ENCODE data around the gene GLIPR1L1. TPM values are rescaled to one million over a fixed set of nuclear protein-coding genes. Genes with fewer than 3 reads are reported as not detected.
"Not testable (repeated sequence)": the region's sequence is repeated elsewhere in the genome, so short reads cannot be mapped to it uniquely, and the experiment has no call there.

The GLIPR1L1 gene
- total RNA-seq, 2 experiments from 2014 or later: not detected

DNA sequence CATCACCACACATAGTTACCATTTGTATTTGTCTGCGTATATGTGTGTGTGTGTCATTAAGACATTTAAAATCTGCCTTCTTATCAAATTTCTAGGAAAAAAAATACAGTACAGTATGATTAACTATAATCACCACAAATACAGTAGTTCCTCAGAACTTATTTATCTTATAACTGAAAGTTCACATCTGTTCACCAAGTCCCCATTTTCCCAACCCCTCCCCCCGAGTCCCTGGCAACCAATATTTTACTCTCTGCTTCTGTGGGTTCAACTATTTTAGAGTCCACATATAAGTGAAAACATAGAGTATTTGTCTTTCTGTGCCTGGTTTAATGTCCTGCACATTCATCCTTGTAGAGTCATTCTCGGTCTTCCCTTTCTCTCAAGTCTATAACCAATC lies 16.7 kb upstream of the GLIPR1L1 start:
- intact Hi-C loops (cut with micrococcal nuclease): no loop called here
- H3K9me3 Mint-ChIP-seq: no peaks in the 10 kb centered on the region
- H3K27me3 Mint-ChIP-seq (ENCODE audit: low read depth): peaks cover 2% of the 10 kb centered on the region
- CTCF ChIA-PET: no interaction called here
- H3K4me1 Mint-ChIP-seq (ENCODE audit: low read depth): no peaks in the 10 kb centered on the region
- no peak overlapping the region for H3K27ac Mint-ChIP-seq
- no peaks in the 10 kb centered on the region for H3K36me3 Mint-ChIP-seq (ENCODE audit: low read depth)
- no peak for DNase-seq
- H3K4me3 Mint-ChIP-seq: no peak overlapping the region

DNA sequence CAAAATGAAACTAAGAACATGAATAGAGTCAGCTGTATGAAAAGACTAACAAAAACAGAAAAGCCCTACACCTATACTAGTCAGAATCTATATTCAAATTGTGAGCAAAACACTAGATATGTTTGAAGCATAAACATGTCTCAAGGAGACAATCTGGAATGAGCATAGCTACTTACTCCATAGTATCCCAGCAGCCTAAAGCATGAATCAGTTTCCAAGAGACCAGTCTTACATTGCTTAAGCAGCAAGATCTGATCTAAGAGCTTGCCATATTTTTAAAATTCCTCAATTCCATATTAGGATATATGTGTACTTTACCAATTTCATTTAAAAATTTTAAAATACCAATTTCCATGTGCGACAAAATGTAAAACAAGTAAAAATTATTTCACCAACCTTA lies 12.0 kb upstream of the GLIPR1L1 start:
- Mint-ChIP-seq H3K27me3 (ENCODE audit: low read depth) (peaks cover 7% of the 10 kb centered on the region), H3K4me1 (ENCODE audit: low read depth) (no peaks in the 10 kb centered on the region), H3K27ac (no peak overlapping the region), H3K4me3 (no peak overlapping the region), H3K9me3 (no peaks in the 10 kb centered on the region), H3K36me3 (ENCODE audit: low read depth) (no peaks in the 10 kb centered on the region)
- CTCF ChIA-PET: interaction anchor here (0.6 kb wide), 1 partner anchor 173 kb away, joined by 3 read pairs; no protein-coding TSS in a partner anchor
- no peak for DNase-seq
- intact Hi-C loops (cut with micrococcal nuclease): no loop called here

DNA sequence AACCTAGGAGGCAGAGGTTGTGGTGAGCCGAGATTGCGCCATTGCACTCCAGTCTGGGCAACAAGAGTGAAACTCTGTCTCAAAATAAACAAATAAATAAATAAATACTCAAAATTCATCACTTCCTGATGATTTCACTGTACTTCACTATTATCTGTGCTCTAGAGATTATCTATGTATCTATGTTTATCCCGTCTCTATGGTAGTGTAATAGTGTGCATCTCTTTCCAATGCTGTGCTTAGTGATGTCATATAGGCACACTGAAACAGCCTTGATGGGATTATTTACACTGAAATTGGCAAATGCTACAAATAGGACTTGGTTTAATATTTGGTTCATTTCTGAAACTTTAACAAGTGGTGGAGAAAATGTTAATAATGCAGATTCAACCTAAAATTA lies 10.8 kb upstream of the GLIPR1L1 start:
- CTCF ChIA-PET: no interaction called here
- no peak overlapping the region for H3K27ac Mint-ChIP-seq
- no peak overlapping the region for H3K4me3 Mint-ChIP-seq
- intact Hi-C loops (cut with micrococcal nuclease): no loop called here
- H3K4me1 Mint-ChIP-seq (ENCODE audit: low read depth): no peaks in the 10 kb centered on the region
- H3K27me3 Mint-ChIP-seq (ENCODE audit: low read depth): peaks cover 12% of the 10 kb centered on the region
- H3K9me3 Mint-ChIP-seq: no peaks in the 10 kb centered on the region
- no peak for DNase-seq
- H3K36me3 Mint-ChIP-seq (ENCODE audit: low read depth): no peaks in the 10 kb centered on the region

DNA sequence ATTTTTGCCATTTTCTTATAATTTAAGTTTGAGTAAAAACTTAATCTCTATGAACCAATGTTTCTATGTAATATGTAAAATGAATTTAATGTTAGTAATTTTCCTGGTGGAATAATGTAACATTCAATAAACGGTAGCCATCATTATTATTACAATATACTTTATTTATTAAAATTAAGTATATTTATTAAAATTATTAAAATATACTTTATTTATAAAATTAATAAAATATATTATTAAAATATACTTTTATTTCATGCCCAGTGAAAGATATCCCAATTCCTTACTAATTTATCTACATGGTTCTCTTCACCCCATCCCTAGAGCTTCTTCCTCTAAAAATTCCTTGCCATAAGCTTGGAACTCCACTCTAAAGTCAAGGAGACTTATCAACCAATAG lies 6.8 kb upstream of the GLIPR1L1 start:
- peaks cover 9% of the 10 kb centered on the region for H3K4me1 Mint-ChIP-seq (ENCODE audit: low read depth)
- DNase-seq: no peak
- no peak overlapping the region for H3K4me3 Mint-ChIP-seq
- H3K27ac Mint-ChIP-seq: no peak overlapping the region
- H3K36me3 Mint-ChIP-seq (ENCODE audit: low read depth): no peaks in the 10 kb centered on the region
- H3K27me3 Mint-ChIP-seq (ENCODE audit: low read depth): peaks cover 26% of the 10 kb centered on the region
- intact Hi-C loops (cut with micrococcal nuclease): no loop called here
- no peaks in the 10 kb centered on the region for H3K9me3 Mint-ChIP-seq
- CTCF ChIA-PET: no interaction called here

DNA sequence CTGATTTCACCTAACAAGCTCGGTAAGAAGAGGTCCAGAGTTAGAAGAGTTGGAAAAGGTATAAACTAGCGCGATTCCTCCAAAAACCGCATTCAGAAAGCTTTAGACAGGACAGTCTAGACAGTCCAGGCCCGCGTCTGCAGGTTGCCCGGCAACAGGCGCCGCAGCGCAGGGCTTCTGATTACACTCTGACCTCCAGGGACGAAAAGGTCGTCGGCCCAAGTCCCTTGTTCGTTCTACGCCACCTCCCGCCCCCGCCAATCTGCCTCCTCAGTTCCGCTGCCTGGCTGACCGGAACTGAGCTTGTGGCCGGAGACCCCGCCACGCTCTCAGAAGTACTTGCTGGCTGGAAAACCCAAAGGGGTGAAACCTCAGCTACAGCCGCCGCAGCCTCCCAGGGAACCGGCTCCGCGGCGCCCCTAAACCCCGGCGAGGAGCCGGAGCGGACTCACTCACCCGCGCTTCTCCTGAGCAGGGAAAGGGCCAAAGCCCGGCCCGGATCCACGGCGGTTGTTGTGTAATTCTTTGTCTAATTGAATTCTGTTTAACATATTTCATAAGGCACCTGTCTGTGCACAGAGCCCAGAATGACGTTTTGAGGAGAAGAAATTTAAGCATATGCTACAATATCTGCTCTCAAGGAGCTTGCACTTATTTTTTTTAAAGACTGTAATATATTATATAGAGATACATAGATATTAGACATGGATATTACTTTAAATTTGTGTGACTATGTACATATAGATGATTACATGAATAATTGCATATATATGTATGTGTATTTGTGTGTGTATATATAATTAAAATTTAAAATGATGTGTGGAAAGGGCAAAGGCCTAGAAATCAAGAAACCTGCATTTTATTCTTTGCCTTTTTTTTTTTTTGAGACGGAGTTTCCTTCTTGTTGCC lies 4.3 kb upstream of the GLIPR1L1 start, which contains the start of gene CAPS2:
Gene CAPS2 (minus strand): TSS at position 407 of the 909 bp plus-strand sequence. CDS start 3,826 bp downstream, outside the sequence.
- CTCF ChIA-PET: interaction anchor here (0.8 to 1.2 kb wide), 2 partner anchors 156 to 873 kb away, joined by 3 to 6 read pairs; no protein-coding TSS in a partner anchor
- peak; percentile 72 for DNase-seq
- Mint-ChIP-seq H3K9me3 (no peaks in the 10 kb centered on the region), H3K36me3 (ENCODE audit: low read depth) (no peaks in the 10 kb centered on the region), H3K27me3 (ENCODE audit: low read depth) (peaks cover 37% of the 10 kb centered on the region), H3K27ac (no peak within 1 kb of the TSS), H3K4me1 (ENCODE audit: low read depth) (peaks cover 18% of the 10 kb centered on the region), H3K4me3 (peak within 1 kb of the TSS; percentile 74)
- intact Hi-C loops (cut with micrococcal nuclease): loop anchor here (5.0 to 10.0 kb wide), 3 partner anchors 1017 to 1225 kb away; partner anchors contain the start of genes BBS10 and OSBPL8

DNA sequence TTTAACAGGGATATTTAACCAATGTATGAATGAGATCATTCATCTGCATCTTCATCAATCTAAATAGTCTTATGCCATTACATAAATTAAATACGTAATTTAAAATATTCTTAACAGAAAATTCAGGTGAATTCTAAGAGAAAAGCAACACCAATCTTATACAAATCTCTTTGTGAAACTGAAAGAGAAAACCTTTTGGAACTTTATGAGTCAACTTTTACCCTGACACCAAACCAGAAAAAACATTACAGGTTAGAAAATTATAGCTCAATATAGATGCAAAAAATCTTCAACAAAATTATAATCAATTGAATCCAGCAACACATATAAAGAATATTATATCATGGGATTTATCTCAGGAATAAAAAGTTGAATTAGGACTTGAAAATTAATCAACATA lies 3.4 kb downstream of the GLIPR1L1 start:
- DNase-seq: no peak
- Mint-ChIP-seq H3K27ac (no peak overlapping the region), H3K36me3 (ENCODE audit: low read depth) (no peaks in the 10 kb centered on the region), H3K27me3 (ENCODE audit: low read depth) (peaks cover 30% of the 10 kb centered on the region), H3K4me1 (ENCODE audit: low read depth) (peaks cover 11% of the 10 kb centered on the region), H3K9me3 (no peaks in the 10 kb centered on the region), H3K4me3 (no peak overlapping the region)
- CTCF ChIA-PET: interaction anchor here (1.0 kb wide), 1 partner anchor 147 kb away, joined by 3 read pairs; no protein-coding TSS in a partner anchor
- intact Hi-C loops (cut with micrococcal nuclease): loop anchor here (10.0 kb wide), 1 partner anchor 1217 kb away; the partner anchor contains the start of gene OSBPL8

DNA sequence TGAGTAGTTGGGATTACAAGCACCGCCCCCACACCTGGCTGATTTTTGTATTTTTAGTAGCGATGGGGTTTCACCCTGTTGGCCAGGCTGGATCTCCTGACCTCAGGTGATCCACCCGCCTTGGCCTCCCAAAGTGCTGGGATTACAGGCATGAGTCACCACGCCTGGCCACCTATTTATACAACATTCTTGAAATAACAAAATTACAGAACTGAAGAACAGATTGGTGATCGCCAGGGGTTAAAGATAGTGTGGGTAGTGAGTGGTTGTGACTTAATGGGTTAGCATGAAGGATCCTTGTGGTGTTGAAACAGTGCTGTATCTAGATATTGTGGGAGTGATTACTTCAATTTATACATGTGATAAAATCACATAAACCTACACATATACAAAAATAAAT lies 7.4 kb downstream of the GLIPR1L1 start:
- Mint-ChIP-seq H3K9me3 (no peaks in the 10 kb centered on the region), H3K4me3 (no peak overlapping the region), H3K4me1 (ENCODE audit: low read depth) (peaks cover 10% of the 10 kb centered on the region), H3K36me3 (ENCODE audit: low read depth) (no peaks in the 10 kb centered on the region), H3K27me3 (ENCODE audit: low read depth) (peaks cover 14% of the 10 kb centered on the region), H3K27ac (no peak overlapping the region)
- CTCF ChIA-PET: no interaction called here
- no peak for DNase-seq
- intact Hi-C loops (cut with micrococcal nuclease): no loop called here

DNA sequence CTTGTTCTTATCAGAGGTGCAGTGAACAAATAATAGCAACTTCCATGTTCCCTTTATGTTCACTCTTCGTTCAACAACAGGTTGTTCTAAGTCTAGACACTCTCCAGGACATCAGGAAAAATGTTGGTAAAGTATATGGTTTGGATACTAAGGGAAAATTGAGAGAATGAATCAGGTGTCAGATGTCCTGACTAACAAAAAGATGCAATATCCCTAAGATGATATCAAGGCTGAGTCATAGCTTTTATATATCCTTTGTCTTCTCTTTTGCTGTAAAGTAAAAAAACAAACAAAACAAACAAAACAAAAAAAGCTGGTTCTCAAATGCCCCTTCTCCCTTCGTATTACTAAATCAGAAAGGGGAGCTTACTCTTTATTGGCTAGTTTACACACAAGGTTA lies 11.1 kb downstream of the GLIPR1L1 start:
- Mint-ChIP-seq H3K4me3 (no peak overlapping the region), H3K9me3 (no peaks in the 10 kb centered on the region), H3K4me1 (ENCODE audit: low read depth) (peaks cover 8% of the 10 kb centered on the region), H3K27ac (no peak overlapping the region), H3K27me3 (ENCODE audit: low read depth) (peaks cover 5% of the 10 kb centered on the region), H3K36me3 (ENCODE audit: low read depth) (no peaks in the 10 kb centered on the region)
- DNase-seq: no peak
- CTCF ChIA-PET: interaction anchor here (1.0 kb wide), 1 partner anchor 13 kb away, joined by 3 read pairs; no protein-coding TSS in a partner anchor
- intact Hi-C loops (cut with micrococcal nuclease): no loop called here

DNA sequence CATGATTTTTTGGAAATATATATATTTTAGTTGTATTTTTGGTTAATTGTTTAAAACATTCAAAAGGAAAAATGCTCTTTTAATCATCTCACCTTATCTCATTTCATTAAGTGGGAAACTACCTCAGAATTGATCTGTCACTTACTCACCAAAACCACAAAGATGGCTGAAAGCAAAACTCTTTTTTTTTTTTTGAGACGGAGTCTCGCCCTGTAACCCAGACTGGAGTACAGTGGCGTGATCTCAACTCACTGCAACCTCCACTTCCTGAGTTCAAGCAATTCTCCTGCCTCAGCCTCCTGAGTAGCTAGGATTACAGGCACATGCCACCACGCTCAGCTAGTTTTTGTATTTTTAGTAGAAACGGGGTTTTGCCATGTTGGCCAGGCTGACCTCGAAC lies 11.7 kb downstream of the GLIPR1L1 start:
- H3K27me3 Mint-ChIP-seq (ENCODE audit: low read depth); H3K36me3 Mint-ChIP-seq (ENCODE audit: low read depth); H3K4me3 Mint-ChIP-seq; H3K27ac Mint-ChIP-seq; CTCF ChIA-PET; H3K4me1 Mint-ChIP-seq (ENCODE audit: low read depth); H3K9me3 Mint-ChIP-seq: not testable (repeated sequence)
- intact Hi-C loops (cut with micrococcal nuclease): loop anchor here (1.0 kb wide), 2 partner anchors 45 to 132 kb away; partner anchors contain the start of gene GLIPR1L2
- DNase-seq: peak; percentile 40

DNA sequence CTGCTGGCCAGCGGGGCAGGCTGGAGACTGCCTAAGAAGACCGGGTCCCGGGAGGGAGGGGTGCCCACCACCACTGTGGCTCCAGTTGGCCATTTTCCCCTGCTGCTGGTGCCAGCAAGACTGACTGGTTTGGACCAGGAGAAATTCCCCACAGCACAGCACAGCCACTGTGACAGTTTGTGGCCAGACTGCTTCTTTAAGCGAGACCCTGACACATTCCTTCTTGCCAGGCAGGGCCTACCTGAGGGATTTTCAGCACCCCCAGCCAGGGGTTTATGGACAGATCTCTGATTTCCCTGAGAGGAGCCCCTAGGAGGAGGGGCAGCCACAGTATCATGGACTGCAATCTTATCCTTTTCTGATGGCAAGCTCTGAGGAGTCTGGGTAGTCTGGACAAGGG lies 15.5 kb downstream of the GLIPR1L1 start:
- H3K4me3 Mint-ChIP-seq: no peak overlapping the region
- DNase-seq: no peak
- no peak overlapping the region for H3K27ac Mint-ChIP-seq
- intact Hi-C loops (cut with micrococcal nuclease): no loop called here
- H3K36me3 Mint-ChIP-seq (ENCODE audit: low read depth): peaks cover 7% of the 10 kb centered on the region
- peaks cover 10% of the 10 kb centered on the region for H3K9me3 Mint-ChIP-seq
- CTCF ChIA-PET: no interaction called here
- peaks cover 8% of the 10 kb centered on the region for H3K4me1 Mint-ChIP-seq (ENCODE audit: low read depth)
- no peaks in the 10 kb centered on the region for H3K27me3 Mint-ChIP-seq (ENCODE audit: low read depth)

DNA sequence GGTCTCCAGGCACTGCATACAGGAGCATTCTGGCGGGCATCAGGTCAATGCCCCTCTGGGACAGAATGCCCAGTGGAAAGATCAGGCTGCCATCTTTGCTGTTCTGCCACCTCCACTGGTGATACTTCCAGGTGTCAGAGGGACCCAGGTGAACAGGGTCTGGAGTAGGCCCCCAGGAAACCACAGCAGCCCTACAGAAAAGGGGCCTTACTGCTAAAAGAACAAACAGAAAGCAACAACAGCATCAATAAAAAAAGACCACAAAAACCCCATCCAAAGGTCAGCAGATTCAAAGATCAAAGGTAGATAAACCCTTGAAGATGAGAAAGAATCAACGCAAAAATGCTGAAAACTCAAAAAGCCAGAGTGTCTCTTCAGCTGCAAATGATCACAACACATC lies 15.9 kb downstream of the GLIPR1L1 start:
- intact Hi-C loops (cut with micrococcal nuclease): no loop called here
- no peaks in the 10 kb centered on the region for H3K27me3 Mint-ChIP-seq (ENCODE audit: low read depth)
- no peak for DNase-seq
- CTCF ChIA-PET: no interaction called here
- H3K36me3 Mint-ChIP-seq (ENCODE audit: low read depth): peaks cover 9% of the 10 kb centered on the region
- H3K4me1 Mint-ChIP-seq (ENCODE audit: low read depth): peaks cover 7% of the 10 kb centered on the region
- H3K4me3 Mint-ChIP-seq: no peak overlapping the region
- H3K9me3 Mint-ChIP-seq: peaks cover 14% of the 10 kb centered on the region
- no peak overlapping the region for H3K27ac Mint-ChIP-seq

DNA sequence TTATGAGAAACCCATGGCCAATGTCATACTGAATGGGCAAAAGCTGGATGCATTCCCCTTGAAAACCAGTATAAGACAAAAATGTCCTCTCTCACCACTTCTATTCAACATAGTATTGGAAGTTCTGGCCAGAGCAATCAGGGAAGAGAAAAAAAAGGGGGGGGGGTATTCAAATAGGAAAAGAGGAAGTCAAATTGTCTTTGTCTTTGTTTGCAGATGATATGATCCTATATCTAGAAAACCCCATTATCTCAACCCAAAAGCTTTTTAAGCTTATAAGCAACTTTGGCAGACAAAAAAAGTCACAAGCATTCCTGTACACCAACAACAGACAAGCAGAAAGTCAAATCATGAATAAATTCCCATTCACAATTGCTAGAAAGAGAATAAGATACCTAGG lies 19.5 kb downstream of the GLIPR1L1 start:
- intact Hi-C loops (cut with micrococcal nuclease): no loop called here
- CTCF ChIA-PET: no interaction called here

DNA sequence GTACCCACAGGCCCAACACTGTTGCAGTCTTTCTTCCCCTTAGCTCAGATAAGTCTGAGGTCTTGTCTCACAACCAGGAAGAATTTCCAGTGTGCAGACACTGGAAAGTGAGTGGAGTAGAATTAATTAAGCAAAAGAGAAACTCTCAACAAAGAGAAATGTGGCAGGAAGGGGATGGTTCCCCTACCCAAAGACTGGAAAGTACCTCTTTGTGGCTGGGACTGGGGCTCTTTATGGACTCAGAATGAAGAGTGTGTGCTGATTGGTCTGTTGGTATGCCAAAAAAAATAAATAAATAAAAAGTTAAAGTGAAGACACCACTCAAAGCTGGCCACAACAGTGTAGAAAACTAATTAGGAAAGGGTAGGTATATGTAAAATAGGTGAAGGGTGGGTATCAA lies 26.4 kb downstream of the GLIPR1L1 start:
- Mint-ChIP-seq H3K27ac (peak overlapping the region; percentile 30), H3K4me3 (no peak overlapping the region), H3K9me3 (peaks cover under 1% of the 10 kb centered on the region), H3K36me3 (ENCODE audit: low read depth) (no peaks in the 10 kb centered on the region), H3K4me1 (ENCODE audit: low read depth) (peaks cover 11% of the 10 kb centered on the region), H3K27me3 (ENCODE audit: low read depth) (no peaks in the 10 kb centered on the region)
- DNase-seq: no peak
- CTCF ChIA-PET: no interaction called here
- intact Hi-C loops (cut with micrococcal nuclease): loop anchor here (2.0 kb wide), 1 partner anchor 30 kb away; the partner anchor contains the start of gene GLIPR1L2

More for the DNA sequence above, 19.5 kb downstream of the GLIPR1L1 start:
- Mint-ChIP-seq H3K27ac (no peak overlapping the region), H3K9me3 (peaks cover 15% of the 10 kb centered on the region), H3K4me1 (ENCODE audit: low read depth) (no peaks in the 10 kb centered on the region), H3K4me3 (no peak overlapping the region), H3K27me3 (ENCODE audit: low read depth) (no peaks in the 10 kb centered on the region), H3K36me3 (ENCODE audit: low read depth) (peaks cover 9% of the 10 kb centered on the region)
- DNase-seq: no peak

All from activated naive CD4-positive, alpha-beta T cell treated with anti-CD3 and anti-CD28 coated beads for 36 hours (primary cell).